SJSA1 (cell line): Measurements from ENCODE around the gene RFX1. TPM values are rescaled to one million over a fixed set of nuclear protein-coding genes. Genes with fewer than 3 reads are reported as not detected.
A peak's percentile ranks its signal among the peaks of the same experiment; 100 is the strongest.
"Not testable (repeated sequence)": the region's sequence is repeated elsewhere in the genome, so short reads cannot be mapped to it uniquely, and the experiment has no call there.

Source experiments
- DNase-seq, 2 experiments: peaks; one replicate each; pipeline ENCODE4 v3.0.0-alpha.2; 2015 to 2020; ENCODE audit warnings: low spot score in 2 of 2, low read depth in 1 of 2
- H3K27ac ChIP-seq: fragments of 250-450 bp; sonication (Bioruptor Pico); 2 replicates; pipeline ENCODE4 v1.5.1; 2020; ENCODE audit warnings: mild to moderate bottlenecking, moderate library complexity
- H3K27me3 ChIP-seq: fragments of 250-450 bp; sonication (Bioruptor Pico); replicated peaks from 2 replicates; pipeline ENCODE4 v1.5.1; 2020; ENCODE audit warnings: mild to moderate bottlenecking, moderate library complexity
- H3K36me3 ChIP-seq: fragments of 250-450 bp; sonication (Bioruptor Pico); 2 replicates; pipeline ENCODE4 v1.5.1; 2020; ENCODE audit warnings: mild to moderate bottlenecking
- H3K4me1 ChIP-seq: fragments of 250-450 bp; sonication (Bioruptor Pico); replicated peaks from 2 replicates; pipeline ENCODE4 v1.6.1; 2021; ENCODE audit warnings: mild to moderate bottlenecking
- H3K4me3 ChIP-seq: fragments of 250-450 bp; sonication (Bioruptor Pico); 2 replicates; pipeline ENCODE4 v1.5.1; 2020; ENCODE audit warnings: mild to moderate bottlenecking
- H3K9me3 ChIP-seq: fragments of 250-450 bp; sonication (Bioruptor Pico); replicated peaks from 2 replicates; pipeline ENCODE4 v1.5.1; 2020; ENCODE audit warnings: mild to moderate bottlenecking
- total RNA-seq: library from RNA; depleted of rRNA; stranded (reverse); fragments of >200 nt; shearing (Covaris generic); gene quantifications from 2 replicates; pipeline ENCODE4 v1.2.3, GENCODE V29; 2014

RFX1 gene
- total RNA-seq, 1 experiment from 2014 or later, result 2.6 TPM

DNA sequence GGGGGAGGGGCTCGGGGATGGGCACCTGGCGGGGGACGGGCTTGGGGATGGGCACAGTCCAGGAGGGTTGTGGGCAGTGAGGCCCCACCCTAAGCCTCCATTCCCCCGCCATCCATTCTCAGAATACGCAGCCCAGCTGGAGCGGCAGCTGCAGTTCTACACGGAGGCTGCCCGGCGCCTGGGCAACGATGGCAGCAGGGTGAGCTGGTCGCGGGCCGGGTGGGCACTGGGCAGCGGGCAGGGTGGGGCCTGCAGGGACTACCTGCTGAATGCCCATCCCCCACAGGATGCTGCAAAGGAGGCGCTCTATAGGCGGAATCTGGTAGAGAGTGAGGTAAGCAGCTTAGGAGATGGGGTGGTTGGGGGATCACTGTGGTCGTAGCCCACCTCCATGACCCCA, 76.2 kb downstream of the RFX1 start:
- no peaks in the 10 kb centered on the region for H3K27me3 ChIP-seq
- no peak for DNase-seq
- H3K4me3 ChIP-seq, result no peak overlapping the region
- no peak overlapping the region for H3K27ac ChIP-seq
- no peaks in the 10 kb centered on the region for H3K4me1 ChIP-seq
- no peaks in the 10 kb centered on the region for H3K9me3 ChIP-seq
- peaks cover 7% of the 10 kb centered on the region; the same call in 1 of the 2 replicates for H3K36me3 ChIP-seq

DNA sequence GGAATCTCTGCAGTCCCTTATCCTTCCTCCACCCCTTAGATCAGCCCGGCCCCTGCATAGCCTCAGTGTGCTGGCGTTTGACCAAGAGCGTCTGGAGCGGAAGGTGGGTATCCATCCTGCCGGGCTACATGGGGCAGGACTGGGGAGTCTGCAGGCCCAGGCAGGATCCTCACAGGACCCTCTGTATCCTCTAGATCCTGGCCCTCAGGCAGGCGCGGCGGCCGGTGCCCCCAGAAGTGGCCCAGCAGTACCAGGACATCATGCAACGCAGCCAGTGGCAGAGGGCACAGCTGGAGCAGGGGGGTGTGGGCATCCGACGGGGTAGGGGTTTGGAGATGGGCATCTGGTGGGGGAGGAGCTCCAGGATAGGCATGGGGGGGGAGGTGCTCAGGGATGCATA, 76.8 kb downstream of the RFX1 start:
- no peaks in the 10 kb centered on the region for H3K9me3 ChIP-seq
- no peak for DNase-seq
- no peak overlapping the region for H3K4me3 ChIP-seq
- no peaks in the 10 kb centered on the region for H3K27me3 ChIP-seq
- peaks cover 7% of the 10 kb centered on the region; the same call in 1 of the 2 replicates for H3K36me3 ChIP-seq
- no peak overlapping the region for H3K27ac ChIP-seq
- no peaks in the 10 kb centered on the region for H3K4me1 ChIP-seq

DNA sequence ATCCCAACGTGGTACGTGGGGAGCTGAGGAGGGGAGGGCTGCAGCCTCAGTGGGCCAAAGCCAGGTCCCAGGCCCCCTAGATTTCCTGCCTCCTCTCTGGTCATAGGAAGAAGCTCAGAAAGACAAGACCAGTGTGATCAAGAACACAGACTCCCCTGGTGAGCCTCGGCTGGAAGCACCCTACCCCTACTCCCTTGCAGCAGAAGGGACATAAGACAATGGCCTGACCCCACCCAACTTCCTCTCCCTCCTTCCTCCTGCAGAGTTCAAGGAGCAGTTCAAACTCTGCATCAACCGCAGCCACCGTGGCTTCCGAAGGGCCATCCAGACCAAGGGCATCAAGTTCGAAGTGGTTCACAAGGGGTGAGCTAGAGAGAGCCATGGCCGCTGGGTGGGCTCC, 79.4 kb downstream of the RFX1 start:
- H3K27me3 ChIP-seq, result no peaks in the 10 kb centered on the region
- no peak for DNase-seq
- peaks cover under 1% of the 10 kb centered on the region; the same call in 1 of the 2 replicates for H3K4me1 ChIP-seq
- H3K4me3 ChIP-seq, result no peak overlapping the region
- H3K9me3 ChIP-seq, result no peaks in the 10 kb centered on the region
- H3K36me3 ChIP-seq, result peaks cover 16% of the 10 kb centered on the region
- H3K27ac ChIP-seq, result no peak overlapping the region

DNA sequence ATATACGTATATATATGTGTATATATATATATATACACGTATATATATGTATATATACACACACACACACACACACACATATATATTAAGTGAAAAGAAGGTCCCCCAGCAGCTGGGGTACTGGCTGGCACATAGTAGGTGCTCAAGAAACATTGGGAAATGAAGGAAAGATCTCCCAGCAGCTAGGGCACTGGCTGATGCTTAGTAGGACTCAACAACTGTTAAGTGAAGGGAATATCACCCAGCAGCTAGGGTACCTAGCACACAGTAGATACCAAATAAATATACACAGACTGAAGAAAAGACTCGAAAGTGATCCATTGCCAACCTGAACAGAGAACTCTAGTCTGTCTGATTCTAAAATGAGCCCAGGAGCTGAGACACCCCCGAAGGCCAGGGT, 80.1 kb downstream of the RFX1 start:
- peaks cover 23% of the 10 kb centered on the region for H3K36me3 ChIP-seq

DNA sequence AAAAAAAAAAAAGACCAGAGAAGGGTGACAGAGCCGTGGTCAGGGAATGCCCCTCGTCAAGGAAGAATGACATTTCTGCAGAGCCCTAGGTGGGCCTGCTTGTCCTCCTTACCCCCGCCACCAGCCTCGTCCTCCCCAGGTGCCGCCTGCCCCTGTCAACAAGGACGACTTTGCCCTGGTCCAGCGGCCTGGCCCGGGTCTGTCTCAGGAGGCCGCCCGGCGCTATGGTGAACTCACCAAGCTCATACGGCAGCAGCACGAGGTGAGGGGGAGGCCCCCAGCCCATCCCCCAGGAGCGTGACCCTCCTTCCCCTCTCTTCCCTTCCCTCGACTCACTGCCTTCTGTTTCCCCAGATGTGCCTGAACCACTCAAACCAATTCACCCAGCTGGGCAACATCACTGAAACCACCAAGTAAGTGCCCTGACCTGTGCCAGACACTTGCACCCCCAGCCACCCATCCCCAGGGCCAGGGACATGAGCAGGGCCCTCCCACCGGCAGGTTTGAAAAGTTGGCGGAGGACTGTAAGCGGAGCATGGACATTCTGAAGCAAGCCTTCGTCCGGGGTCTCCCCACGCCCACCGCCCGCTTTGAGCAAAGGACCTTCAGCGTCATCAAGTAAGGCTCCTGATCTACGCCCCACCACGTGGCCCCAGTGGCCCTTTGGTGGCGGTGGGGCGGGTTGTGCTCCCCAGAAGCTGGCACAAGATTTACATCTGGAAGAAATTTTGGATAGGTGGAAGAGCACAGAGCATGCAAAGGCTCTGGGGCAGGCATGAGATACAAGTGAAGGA, 82.7 kb downstream of the RFX1 start:
- no peak overlapping the region for H3K4me3 ChIP-seq
- H3K27me3 ChIP-seq, result no peaks in the 10 kb centered on the region
- peaks cover 6% of the 10 kb centered on the region; the same call in 1 of the 2 replicates for H3K4me1 ChIP-seq
- H3K9me3 ChIP-seq, result no peaks in the 10 kb centered on the region
- no peak for DNase-seq
- no peak overlapping the region for H3K27ac ChIP-seq
- peaks cover 37% of the 10 kb centered on the region for H3K36me3 ChIP-seq

More for the DNA sequence above, 80.1 kb downstream of the RFX1 start:
- no peak for DNase-seq
- no peak overlapping the region for H3K4me3 ChIP-seq
- peaks cover 6% of the 10 kb centered on the region; the same call in 1 of the 2 replicates for H3K4me1 ChIP-seq
- H3K27me3 ChIP-seq, result no peaks in the 10 kb centered on the region
- H3K27ac ChIP-seq, result no peak overlapping the region
- no peaks in the 10 kb centered on the region for H3K9me3 ChIP-seq

DNA sequence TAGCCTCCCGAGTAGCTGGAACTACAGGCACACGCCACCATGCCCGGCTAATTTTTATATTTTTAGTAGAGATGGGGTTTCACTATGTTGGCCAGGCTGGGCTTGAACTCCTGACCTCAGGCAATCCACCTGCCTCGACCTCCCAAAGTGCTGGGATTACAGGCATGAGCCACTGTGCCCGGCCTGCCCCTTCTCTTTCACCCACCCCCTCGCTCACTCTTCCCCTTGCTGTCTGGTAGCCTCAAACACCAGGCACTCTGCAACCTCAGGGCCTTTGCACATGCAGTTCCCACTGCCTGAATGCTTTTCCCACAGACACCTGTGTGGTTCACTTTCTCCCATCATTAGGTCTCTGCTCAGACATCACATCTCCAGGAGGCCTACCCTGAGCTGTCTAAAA, 84.0 kb downstream of the RFX1 start:
- H3K27me3 ChIP-seq, H3K4me3 ChIP-seq, DNase-seq, H3K27ac ChIP-seq, H3K9me3 ChIP-seq, H3K4me1 ChIP-seq: not testable (repeated sequence)
- H3K36me3 ChIP-seq, result peaks cover 37% of the 10 kb centered on the region

DNA sequence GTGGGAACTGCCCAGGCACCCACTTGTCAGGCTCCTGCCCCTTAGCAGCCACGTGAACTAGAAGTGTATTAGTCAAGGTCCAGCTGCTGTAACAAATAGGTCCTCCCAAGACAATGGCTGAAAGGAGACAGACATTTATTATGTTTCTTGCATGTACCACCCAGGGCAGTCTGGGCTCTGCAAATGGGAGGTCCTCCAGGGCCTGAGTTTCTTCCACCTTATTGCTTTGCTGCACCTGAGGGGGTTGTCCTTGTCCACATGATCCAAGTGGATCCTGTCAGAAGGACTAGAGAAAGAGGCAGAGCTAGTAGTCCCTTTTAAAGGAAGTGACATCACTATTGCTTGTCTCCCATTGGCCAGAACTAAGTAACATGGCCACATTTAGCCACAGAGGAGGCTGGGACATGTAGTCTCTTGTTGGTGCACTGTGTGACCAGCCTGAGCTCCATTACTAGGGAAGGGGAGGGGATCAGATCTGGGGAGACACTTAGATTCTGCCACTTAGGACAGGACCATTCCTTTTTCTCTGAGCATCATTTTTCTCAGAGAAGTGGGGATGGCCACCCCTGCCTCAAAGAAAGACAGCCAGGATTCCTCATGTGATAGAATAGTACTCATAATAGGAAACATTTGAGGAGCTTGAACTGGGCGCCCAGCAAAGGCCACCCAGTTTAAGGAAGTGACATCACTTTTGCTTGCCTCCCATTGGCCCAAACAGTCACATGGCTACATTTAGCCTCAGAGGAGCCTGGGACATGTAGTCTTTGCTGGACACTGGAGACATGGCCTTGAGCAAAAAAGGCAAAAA, 85.0 kb downstream of the RFX1 start:
- H3K36me3 ChIP-seq, result peaks cover 31% of the 10 kb centered on the region
- no peaks in the 10 kb centered on the region for H3K27me3 ChIP-seq
- DNase-seq, result peak in 1 of 2 experiments; percentile 59

DNA sequence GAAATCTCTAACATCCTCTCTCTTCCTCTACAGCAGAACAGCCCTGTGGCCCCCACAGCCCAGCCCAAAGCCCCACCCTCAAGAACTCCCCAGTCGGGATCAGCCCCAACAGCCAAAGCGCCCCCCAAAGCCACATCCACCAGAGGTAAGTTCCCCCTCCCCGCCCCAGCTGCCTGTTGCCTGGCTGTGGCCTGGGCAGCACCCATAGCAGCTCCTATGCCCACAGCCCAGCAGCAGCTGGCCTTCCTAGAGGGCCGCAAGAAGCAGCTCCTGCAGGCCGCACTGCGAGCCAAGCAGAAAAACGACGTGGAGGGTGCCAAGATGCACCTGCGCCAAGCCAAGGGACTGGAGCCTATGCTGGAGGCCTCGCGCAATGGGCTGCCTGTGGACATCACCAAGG, 85.6 kb downstream of the RFX1 start:
- no peak for DNase-seq
- Histone ChIP-seq H3K4me1 (peaks cover 6% of the 10 kb centered on the region; the same call in 1 of the 2 replicates), H3K27me3 (no peaks in the 10 kb centered on the region), H3K36me3 (peaks cover 31% of the 10 kb centered on the region), H3K27ac (no peak overlapping the region), H3K9me3 (no peaks in the 10 kb centered on the region), H3K4me3 (no peak overlapping the region)

More for the DNA sequence above, 85.0 kb downstream of the RFX1 start:
- Histone ChIP-seq H3K27ac (no peak overlapping the region), H3K4me3 (no peak overlapping the region), H3K4me1 (peaks cover 6% of the 10 kb centered on the region; the same call in 1 of the 2 replicates), H3K9me3 (no peaks in the 10 kb centered on the region)

DNA sequence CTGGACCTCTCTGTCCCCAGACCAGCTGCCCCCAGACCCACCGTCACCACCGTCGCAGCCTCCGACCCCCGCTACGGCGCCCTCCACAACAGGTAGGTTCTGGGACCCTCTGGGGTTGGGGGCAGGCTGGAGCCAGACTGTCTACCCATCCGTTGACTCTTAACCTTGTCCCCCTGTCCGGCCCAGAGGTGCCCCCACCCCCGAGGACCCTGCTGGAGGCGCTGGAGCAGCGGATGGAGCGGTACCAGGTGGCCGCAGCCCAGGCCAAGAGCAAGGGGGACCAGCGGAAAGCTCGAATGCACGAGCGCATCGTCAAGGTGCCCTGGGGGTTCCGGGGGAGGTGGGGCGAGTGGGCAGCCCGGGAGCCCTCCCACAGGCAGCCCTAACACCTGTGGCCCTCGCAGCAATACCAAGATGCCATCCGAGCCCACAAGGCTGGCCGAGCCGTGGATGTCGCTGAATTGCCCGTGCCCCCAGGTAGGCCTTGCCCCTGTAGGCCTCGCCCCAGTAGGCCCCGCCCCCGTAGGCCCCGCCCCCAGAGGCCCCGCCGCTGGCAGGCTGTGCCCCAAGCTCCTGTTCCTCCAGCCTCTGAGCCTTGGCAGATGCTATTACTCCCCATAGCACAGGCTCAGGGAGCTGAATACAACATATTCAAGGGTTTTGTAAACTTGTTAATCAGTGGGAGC, 87.3 kb downstream of the RFX1 start:
- Histone ChIP-seq H3K36me3 (peaks cover 38% of the 10 kb centered on the region), H3K27me3 (no peaks in the 10 kb centered on the region), H3K27ac (no peak overlapping the region), H3K4me1 (peaks cover 6% of the 10 kb centered on the region; the same call in 1 of the 2 replicates), H3K4me3 (no peak overlapping the region), H3K9me3 (no peaks in the 10 kb centered on the region)
- no peak for DNase-seq

DNA sequence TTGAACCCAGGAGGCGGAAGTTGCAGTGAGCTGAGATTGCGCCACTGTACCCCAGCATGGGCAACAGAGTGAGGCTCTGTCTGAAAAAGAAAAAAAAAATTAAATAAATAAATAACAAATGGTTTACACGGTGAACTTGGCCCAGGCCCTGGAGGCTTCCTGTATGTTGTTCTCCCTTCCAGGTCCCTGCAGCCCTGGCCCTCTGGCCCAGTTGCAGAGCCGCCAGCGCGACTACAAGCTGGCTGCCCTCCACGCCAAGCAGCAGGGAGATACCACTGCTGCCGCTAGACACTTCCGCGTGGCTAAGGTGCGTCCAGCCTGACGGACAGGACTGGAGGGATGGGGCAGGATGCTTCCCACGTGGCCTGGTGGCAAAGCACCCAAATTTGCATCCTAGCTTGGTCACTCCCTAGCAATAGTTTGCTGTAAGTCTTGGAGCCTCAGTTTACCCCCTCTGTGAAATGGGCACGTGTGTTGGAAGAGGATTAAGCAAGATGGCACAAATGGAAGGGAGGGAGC, 88.2 kb downstream of the RFX1 start:
- no peak overlapping the region for H3K4me3 ChIP-seq
- no peak for DNase-seq
- H3K9me3 ChIP-seq, result no peaks in the 10 kb centered on the region
- peaks cover 6% of the 10 kb centered on the region; the same call in 1 of the 2 replicates for H3K4me1 ChIP-seq
- H3K36me3 ChIP-seq, result peaks cover 45% of the 10 kb centered on the region
- no peaks in the 10 kb centered on the region for H3K27me3 ChIP-seq
- no peak overlapping the region for H3K27ac ChIP-seq

DNA sequence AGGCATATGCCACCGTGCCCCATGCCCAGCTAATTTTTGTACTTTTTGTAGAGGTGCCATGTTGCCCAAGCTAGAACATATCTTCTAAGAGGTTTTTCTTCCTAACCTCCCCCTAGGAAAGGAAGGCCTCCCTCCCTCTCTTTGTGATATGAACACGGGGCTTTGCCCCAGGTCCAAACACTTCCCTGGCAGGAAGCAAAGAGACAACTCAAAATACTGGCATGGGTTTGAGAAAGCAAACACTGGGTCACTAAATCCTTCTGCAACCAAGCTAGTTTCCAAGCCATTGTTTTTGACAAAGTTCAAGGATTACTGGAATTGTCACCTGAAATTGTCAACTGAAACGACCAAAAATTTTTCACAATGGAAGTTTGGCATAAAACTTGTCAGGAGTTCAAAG, 91.3 kb downstream of the RFX1 start:
- no peak for DNase-seq
- Histone ChIP-seq H3K4me3 (no peak overlapping the region), H3K27me3 (no peaks in the 10 kb centered on the region), H3K36me3 (peaks cover 34% of the 10 kb centered on the region), H3K9me3 (no peaks in the 10 kb centered on the region), H3K4me1 (no peaks in the 10 kb centered on the region), H3K27ac (no peak overlapping the region)

DNA sequence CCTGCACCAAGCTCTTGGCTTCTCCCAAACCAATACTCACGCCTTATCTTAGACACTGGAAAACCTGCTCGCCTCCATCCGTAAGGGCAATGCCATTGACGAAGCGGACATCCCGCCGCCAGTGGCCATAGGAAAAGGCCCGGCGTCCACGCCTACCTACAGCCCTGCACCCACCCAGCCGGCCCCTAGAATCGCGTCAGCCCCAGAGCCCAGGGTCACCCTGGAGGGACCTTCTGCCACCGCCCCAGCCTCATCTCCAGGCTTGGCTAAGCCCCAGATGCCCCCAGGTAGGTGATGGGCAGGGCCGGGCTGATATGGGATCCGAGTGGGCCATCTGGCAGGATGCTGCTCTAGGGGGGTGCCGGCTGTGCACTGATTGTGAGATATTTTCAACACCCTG, 92.8 kb downstream of the RFX1 start:
- Histone ChIP-seq H3K27ac (no peak overlapping the region), H3K9me3 (no peaks in the 10 kb centered on the region), H3K36me3 (peaks cover 30% of the 10 kb centered on the region), H3K4me1 (no peaks in the 10 kb centered on the region), H3K4me3 (no peak overlapping the region), H3K27me3 (no peaks in the 10 kb centered on the region)
- no peak for DNase-seq
